Esophagus mucosa (tissue), 1 donor: ENCODE data around the gene PARVA. TPM values are rescaled to one million over a fixed set of nuclear protein-coding genes. Genes with fewer than 3 reads are reported as not detected.
"Not testable (repeated sequence)": the region's sequence is repeated elsewhere in the genome, so short reads cannot be mapped to it uniquely, and the experiment has no call there.

Experiments
- ATAC-seq: fragments of 200-7000 bp; cut with Tn5 transposase; one replicate; pipeline ENCODE4 v1.9.1; 2020
- total RNA-seq: library from RNA; stranded (reverse); gene quantifications from one replicate; pipeline ENCODE4 v1.2.4, GENCODE V29; 2023
- donor health status: DM: yes; HTN: yes; CAD: no.

The PARVA gene
- total RNA-seq, 1 donor from 2014 or later: 28.9 TPM

DNA sequence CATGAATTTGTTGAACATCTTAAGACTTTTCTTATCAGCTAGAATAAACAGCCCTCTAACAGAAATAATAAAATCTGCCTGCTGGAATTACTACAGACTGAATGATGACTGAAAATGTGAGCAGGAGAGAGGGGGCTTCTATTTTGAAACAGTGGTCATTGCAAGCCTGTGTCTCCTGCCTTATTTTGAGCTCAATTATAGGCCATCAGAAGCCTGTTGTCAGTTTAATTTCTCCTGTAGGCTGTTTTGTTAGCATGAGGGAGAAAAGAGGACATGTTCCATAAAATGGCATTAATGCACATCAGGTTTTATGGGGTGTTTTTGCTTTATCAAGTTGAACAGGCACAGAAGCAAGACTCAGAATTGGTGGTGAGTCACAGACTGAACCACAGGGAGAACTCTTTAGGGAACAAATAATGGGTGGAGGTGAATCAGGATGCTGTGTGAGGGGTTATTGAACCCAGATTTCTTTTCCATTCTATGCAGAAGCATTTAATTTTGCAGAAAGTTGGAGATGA lies 129.1 kb downstream of the PARVA start:
- no peak for ATAC-seq

DNA sequence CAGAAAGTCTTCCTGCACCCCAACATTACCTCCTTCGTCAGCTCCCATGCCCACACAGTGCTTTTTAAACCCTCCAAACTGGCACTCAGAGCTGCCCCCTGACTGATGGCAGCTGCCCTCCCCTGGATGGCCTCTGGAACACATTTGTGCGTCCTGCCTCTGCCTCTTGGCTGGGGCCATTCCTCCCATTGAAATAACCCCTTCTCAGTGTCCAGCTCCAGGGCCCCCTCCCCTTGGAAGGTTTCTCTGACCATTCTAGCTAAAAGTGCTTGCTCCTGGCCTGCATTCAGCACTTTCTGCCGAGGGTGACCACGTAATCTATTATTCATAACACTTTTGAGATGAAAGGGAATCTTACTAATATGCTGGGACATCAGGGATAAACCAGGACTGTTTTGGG lies 130.0 kb downstream of the PARVA start:
- ATAC-seq: no peak

GRCh38 chr11:12508151-12508751 lies 130.9 kb downstream of the PARVA start:
- no peak for ATAC-seq

DNA sequence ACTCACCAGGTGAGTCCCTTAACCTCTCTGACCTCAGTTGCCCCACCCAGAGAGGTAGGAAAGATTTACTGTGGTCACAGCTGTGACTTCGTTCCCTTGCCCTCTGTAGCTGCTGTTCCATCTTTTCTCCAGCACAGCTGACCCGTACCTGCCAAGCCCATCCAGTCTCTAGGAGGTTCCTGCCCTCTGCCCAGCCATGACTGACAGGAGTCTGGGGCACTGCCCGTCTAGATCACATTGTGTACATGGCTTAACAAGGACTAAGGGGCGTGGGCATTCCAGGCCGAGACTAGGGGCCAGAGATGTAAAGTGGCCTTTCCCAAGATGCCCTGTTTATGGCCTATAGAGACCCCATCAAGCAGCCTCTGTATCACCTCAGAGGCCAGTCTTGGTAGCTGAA lies 132.0 kb downstream of the PARVA start:
- peak; percentile 70 for ATAC-seq

GRCh38 chr11:12512132-12512531 lies 134.8 kb downstream of the PARVA start:
- no peak for ATAC-seq

GRCh38 chr11:12512826-12513395 lies 135.5 kb downstream of the PARVA start:
- no peak for ATAC-seq

- no peak for ATAC-seq
These were observed 139.2 kb downstream of the PARVA start for GRCh38 chr11:12516387-12517105.

DNA sequence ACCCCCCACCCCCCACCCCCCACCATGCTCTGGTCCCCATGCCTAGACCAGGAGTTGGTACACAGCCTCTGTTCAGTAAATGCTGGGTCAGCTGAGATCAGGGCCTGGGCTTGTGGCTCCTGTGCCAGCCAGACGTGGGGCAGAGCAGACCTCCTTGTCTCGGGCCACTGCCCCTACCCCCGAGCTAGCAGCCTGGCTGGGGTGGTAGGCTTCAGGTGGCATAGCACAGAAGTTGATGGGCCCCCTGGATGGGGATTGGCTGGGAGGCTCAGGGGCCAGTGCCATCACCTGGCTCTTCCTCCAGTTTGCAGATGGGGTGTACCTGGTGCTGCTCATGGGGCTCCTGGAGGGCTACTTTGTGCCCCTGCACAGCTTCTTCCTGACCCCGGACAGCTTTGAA lies 139.9 kb downstream of the PARVA start:
- no peak for ATAC-seq

- peak; percentile 48 for ATAC-seq
These were observed 140.4 kb downstream of the PARVA start for GRCh38 chr11:12517741-12518140.

GRCh38 chr11:12518606-12519385 lies 141.4 kb downstream of the PARVA start:
- no peak for ATAC-seq

GRCh38 chr11:12520054-12520453 lies 142.7 kb downstream of the PARVA start:
- ATAC-seq: no peak

- ATAC-seq: not testable (repeated sequence)
These were observed 143.2 kb downstream of the PARVA start for GRCh38 chr11:12520576-12520975.

GRCh38 chr11:12523180-12523924 lies 146.0 kb downstream of the PARVA start:
- no peak for ATAC-seq

- ATAC-seq: no peak
These were observed 147.5 kb downstream of the PARVA start for GRCh38 chr11:12524865-12525264.

GRCh38 chr11:12525466-12526055 lies 148.2 kb downstream of the PARVA start:
- no peak for ATAC-seq

- ATAC-seq: no peak
These were observed 149.4 kb downstream of the PARVA start for GRCh38 chr11:12526789-12527188.

GRCh38 chr11:12528487-12528886 lies 151.1 kb downstream of the PARVA start:
- peak; percentile 69 for ATAC-seq

DNA sequence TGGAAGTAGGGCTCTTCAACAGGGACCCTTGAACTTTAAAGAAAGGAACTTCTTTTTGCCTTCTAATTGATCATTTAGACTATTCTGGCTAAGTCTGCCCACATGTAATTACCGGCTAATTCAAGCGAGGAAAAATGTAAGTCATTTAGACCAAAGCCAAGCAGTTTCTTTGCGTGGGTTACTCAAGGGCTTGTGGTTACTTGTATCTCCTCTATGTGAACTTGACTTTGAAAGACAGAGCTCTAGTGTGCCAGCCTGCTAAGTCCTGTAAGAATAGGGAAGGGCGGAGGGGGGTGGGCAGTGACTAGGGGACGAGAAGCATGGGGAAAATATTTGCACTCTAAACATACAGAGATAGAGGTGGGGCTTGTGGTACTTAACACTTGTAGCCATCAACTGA lies 151.7 kb downstream of the PARVA start:
- peak; percentile 32 for ATAC-seq

DNA sequence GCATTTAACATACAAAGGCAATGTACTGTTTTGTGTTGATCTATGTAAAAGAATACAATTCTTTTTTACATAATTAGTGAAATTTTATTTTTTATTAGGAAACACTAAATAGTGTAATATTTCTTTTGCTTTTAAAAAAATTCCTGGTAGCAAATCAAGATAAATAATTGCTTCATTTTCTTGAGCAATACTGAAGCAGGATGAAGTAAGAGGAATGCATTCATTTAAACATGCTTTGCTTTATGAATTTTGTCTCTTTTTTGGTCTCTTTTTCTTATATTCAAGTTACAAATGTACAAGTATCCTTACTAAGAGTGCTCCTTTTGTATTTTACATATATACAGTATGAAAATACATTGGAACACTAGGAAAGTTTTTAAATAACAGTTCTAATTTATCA lies 152.4 kb downstream of the PARVA start:
- ATAC-seq: no peak

DNA sequence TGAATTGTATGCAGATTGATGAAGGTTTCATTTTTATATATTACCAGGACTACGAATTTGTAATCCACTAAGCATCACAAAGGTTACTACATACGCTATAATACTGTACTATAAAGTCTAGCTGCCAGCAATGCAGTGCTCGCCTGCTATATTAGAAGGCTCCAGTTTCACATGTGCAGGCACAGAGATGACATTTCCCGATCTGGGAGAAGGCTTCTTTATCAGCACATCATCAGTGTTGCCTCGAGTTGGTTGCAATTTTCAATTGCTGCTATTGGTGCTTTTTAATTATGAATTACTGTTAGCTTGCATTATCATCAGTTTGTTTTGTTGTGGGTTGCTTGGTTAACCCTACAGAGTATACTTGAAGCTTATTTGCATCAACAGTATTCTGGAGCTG lies 153.6 kb downstream of the PARVA start:
- no peak for ATAC-seq

GRCh38 chr11:12531681-12532080 lies 154.3 kb downstream of the PARVA start:
- ATAC-seq: peak; percentile 66

DNA sequence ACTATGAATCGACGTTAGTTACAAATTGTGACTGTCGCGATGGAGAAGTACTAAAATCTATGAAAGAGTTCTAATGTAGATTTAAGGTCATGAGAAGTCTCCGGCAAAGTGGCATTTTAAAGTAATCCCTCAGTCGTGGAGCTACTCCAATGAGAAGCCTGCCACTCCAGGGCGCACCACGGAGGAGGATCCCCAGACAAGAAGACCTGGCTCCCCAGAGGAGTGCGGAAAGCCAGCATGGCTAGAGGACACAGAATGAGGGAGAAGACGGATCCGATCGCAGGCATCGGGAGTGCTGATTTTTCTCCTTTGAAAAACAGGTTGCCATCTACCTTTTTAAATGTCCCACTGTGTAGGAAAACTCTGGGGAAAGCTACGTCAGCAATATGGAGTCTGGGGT lies 155.2 kb downstream of the PARVA start:
- no peak for ATAC-seq
